ENCODE measurements around the gene OR4C6. TPM values are rescaled to one million over a fixed set of nuclear protein-coding genes. Genes with fewer than 3 reads are reported as not detected.

Gene OR4C6
- polyA plus RNA-seq, 1 of the 3 experiments (the other 2 are of a cell fraction), result not detected

- Histone ChIP-seq H3K79me2 (ENCODE audit: insufficient read depth) (no peaks in the 10 kb centered on the region), H3K9me2 (no peaks in the 10 kb centered on the region), H3K4me3 (ENCODE audit: low read depth in 2 of 2, low read length in 1 of 2) (no peak overlapping the region), H3K4me1 (ENCODE audit: control insufficient read depth in 1 of 2, insufficient read depth in 2 of 2, low read depth in 1 of 2, low read length in 1 of 2) (no peaks in the 10 kb centered on the region), H4K20me1 (ENCODE audit: insufficient read depth) (no peaks in the 10 kb centered on the region), H3K36me3 (replicated peaks in 1 of 2; ENCODE audit: control insufficient read depth in 1 of 2, insufficient read depth in 2 of 2, low read length in 1 of 2) (no peaks in the 10 kb centered on the region), H3K9me3 (no peaks in the 10 kb centered on the region), H3K9ac (no peak overlapping the region), H3K27ac (ENCODE audit: low read depth in 2 of 2, low read length in 1 of 2) (no peak overlapping the region), H3K4me2 (no peak overlapping the region), H3F3A (replicated peaks; ENCODE audit: insufficient read depth) (no peaks in the 10 kb centered on the region), H2AFZ (ENCODE audit: low read depth) (no peak overlapping the region), H3K27me3 (ENCODE audit: insufficient read depth) (no peaks in the 10 kb centered on the region)
- ChIA-PET CTCF (no interaction called here), POLR2A (no interaction called here)
- TF ChIP-seq ZBTB33 (IDR thresholded peaks at IDR 0.05; ENCODE audit: borderline replicate concordance, low read depth) (no peak), CHD2 (IDR thresholded peaks at IDR 0.05; ENCODE audit: low read length, partially characterized antibody) (no peak), PBX3 (IDR thresholded peaks at IDR 0.05) (no peak), TCF12 (IDR thresholded peaks at IDR 0.05) (no peak), RAD21 (IDR thresholded peaks at IDR 0.05; ENCODE audit: low read length) (no peak), YY1 (IDR thresholded peaks at IDR 0.05; ENCODE audit: low read depth) (no peak)
- DNase-seq, result no peak
- WGBS (ENCODE audit: low lambda C conversion rate), result 6% methylated on average over 4 of the region's 4 CpGs
Measured at GRCh38 chr11:55701429-55701828, 39.4 kb downstream of the OR4C6 start.

- POLR2A ChIA-PET, result no interaction called here
- TF ChIP-seq TCF12 (IDR thresholded peaks at IDR 0.05) (no peak), RAD21 (IDR thresholded peaks at IDR 0.05; ENCODE audit: low read length) (peak; percentile 68), CTCF (IDR thresholded peaks at IDR 0.05) (peak; percentile 81), MXI1 (IDR thresholded peaks at IDR 0.05; ENCODE audit: low read depth, low read length) (no peak), TAF1 (IDR thresholded peaks at IDR 0.05; ENCODE audit: borderline replicate concordance, low read depth, low read length) (no peak), TEAD4 (IDR thresholded peaks at IDR 0.05; ENCODE audit: borderline replicate concordance, insufficient read depth) (no peak), SMC3 (IDR thresholded peaks at IDR 0.05; ENCODE audit: low read depth, low read length) (peak; percentile 25; the same call in 1 of the 2 replicates), FOSL2 (IDR thresholded peaks at IDR 0.05; ENCODE audit: borderline replicate concordance, low read depth) (no peak), ELF1 (IDR thresholded peaks at IDR 0.05) (no peak), CHD2 (IDR thresholded peaks at IDR 0.05; ENCODE audit: low read length, partially characterized antibody) (no peak), RXRA (IDR thresholded peaks at IDR 0.05; ENCODE audit: borderline replicate concordance, low read depth) (no peak), FOXJ3 (CRISPR knock-in tag; IDR thresholded peaks at IDR 0.05) (no peak), USF2 (IDR thresholded peaks at IDR 0.05; ENCODE audit: borderline replicate concordance, low read depth, low read length) (no peak)
- Histone ChIP-seq H3K9ac (no peak overlapping the region), H3F3A (replicated peaks; ENCODE audit: insufficient read depth) (no peaks in the 10 kb centered on the region), H3K4me2 (no peak overlapping the region), H3K4me3 (ENCODE audit: low read depth in 2 of 2, low read length in 1 of 2) (no peak overlapping the region), H3K79me2 (ENCODE audit: insufficient read depth) (no peaks in the 10 kb centered on the region), H3K4me1 (ENCODE audit: control insufficient read depth in 1 of 2, insufficient read depth in 2 of 2, low read depth in 1 of 2, low read length in 1 of 2) (no peaks in the 10 kb centered on the region), H3K9me3 (no peaks in the 10 kb centered on the region), H2AFZ (ENCODE audit: low read depth) (no peak overlapping the region), H3K27ac (ENCODE audit: low read depth in 2 of 2, low read length in 1 of 2) (no peak overlapping the region), H4K20me1 (ENCODE audit: insufficient read depth) (no peaks in the 10 kb centered on the region), H3K27me3 (ENCODE audit: insufficient read depth) (no peaks in the 10 kb centered on the region), H3K36me3 (replicated peaks in 1 of 2; ENCODE audit: control insufficient read depth in 1 of 2, insufficient read depth in 2 of 2, low read length in 1 of 2) (no peaks in the 10 kb centered on the region), H3K9me2 (no peaks in the 10 kb centered on the region)
- DNase-seq, result peak; percentile 16
- CTCF ChIA-PET, result interaction anchor here (0.6 to 2.5 kb wide), 5 partner anchors 9 to 36 kb away, joined by 3 to 11 read pairs (median 3); a partner anchor contains a TSS
Measured at GRCh38 chr11:55707029-55707428, 45.0 kb downstream of the OR4C6 start.

Data from SK-N-SH (cell line).